Immature natural killer cell (primary cell): ENCODE measurements around the gene SMU1. TPM values are rescaled to one million over a fixed set of nuclear protein-coding genes. Genes with fewer than 3 reads are reported as not detected.

Source experiments
- DNase-seq, 3 donors: peaks; one replicate each; pipeline ENCODE4 v3.0.0; 2022; ENCODE audit warnings: mixed read lengths in 1 of 3
- H3K27ac Mint-ChIP-seq, 6 donors: one replicate each; pipeline ENCODE4 v1.8.0; 2020; ENCODE audit warnings: mixed read lengths in 6 of 6, mild to moderate bottlenecking in 5 of 6, inconsistent platforms in 4 of 6, moderate library complexity in 3 of 6
- H3K27me3 Mint-ChIP-seq, 3 donors: one replicate each; pipeline ENCODE4 v1.8.0; 2020 to 2021; ENCODE audit warnings: low read depth in 3 of 3, mild to moderate bottlenecking in 3 of 3, mixed read lengths in 3 of 3, moderate library complexity in 3 of 3, inconsistent platforms in 1 of 3
- H3K36me3 Mint-ChIP-seq, 3 donors: one replicate each; pipeline ENCODE4 v1.8.0; 2020; ENCODE audit warnings: mixed read lengths in 3 of 3, inconsistent platforms in 2 of 3, mild to moderate bottlenecking in 2 of 3
- H3K4me1 Mint-ChIP-seq, 2 donors: one replicate each; pipeline ENCODE4 v1.8.0; 2020; ENCODE audit warnings: inconsistent platforms in 2 of 2, mild to moderate bottlenecking in 2 of 2, mixed read lengths in 2 of 2, moderate library complexity in 1 of 2
- H3K4me3 Mint-ChIP-seq, 5 donors: one replicate each; pipeline ENCODE4 v1.8.0; 2020; ENCODE audit warnings: mild to moderate bottlenecking in 5 of 5, mixed read lengths in 5 of 5, inconsistent platforms in 3 of 5, moderate library complexity in 3 of 5
- H3K9me3 Mint-ChIP-seq, 6 donors: one replicate each; pipeline ENCODE4 v1.8.0; 2020; ENCODE audit warnings: mild to moderate bottlenecking in 6 of 6, mixed read lengths in 6 of 6, inconsistent platforms in 4 of 6, moderate library complexity in 3 of 6
- polyA plus RNA-seq, 3 donors: library from polyadenylated mRNA; unstranded; fragments of 300-500 nt; fragmentation: Illumina TruSeq; gene quantifications; one replicate each; pipeline ENCODE4 v1.2.3, GENCODE V29; 2021

SMU1 gene
- polyA plus RNA-seq, 3 donors from 2014 or later, result 15.5 to 35.7 (median 22.5) TPM

GRCh38 chr9:33030285-33030684 lies 46.2 kb downstream of the SMU1 start:
- H3K27ac Mint-ChIP-seq, result no peak overlapping the region
- no peak for DNase-seq
- peaks cover 9 to 10% (median 10%) of the 10 kb centered on the region in 3 donors for H3K27me3 Mint-ChIP-seq
- H3K36me3 Mint-ChIP-seq, result peaks cover 21 to 43% (median 41%) of the 10 kb centered on the region in 3 donors
- no peaks in the 10 kb centered on the region for H3K9me3 Mint-ChIP-seq
- H3K4me1 Mint-ChIP-seq, result peaks cover 49 to 82% of the 10 kb centered on the region in 2 donors
- no peak overlapping the region for H3K4me3 Mint-ChIP-seq

DNA sequence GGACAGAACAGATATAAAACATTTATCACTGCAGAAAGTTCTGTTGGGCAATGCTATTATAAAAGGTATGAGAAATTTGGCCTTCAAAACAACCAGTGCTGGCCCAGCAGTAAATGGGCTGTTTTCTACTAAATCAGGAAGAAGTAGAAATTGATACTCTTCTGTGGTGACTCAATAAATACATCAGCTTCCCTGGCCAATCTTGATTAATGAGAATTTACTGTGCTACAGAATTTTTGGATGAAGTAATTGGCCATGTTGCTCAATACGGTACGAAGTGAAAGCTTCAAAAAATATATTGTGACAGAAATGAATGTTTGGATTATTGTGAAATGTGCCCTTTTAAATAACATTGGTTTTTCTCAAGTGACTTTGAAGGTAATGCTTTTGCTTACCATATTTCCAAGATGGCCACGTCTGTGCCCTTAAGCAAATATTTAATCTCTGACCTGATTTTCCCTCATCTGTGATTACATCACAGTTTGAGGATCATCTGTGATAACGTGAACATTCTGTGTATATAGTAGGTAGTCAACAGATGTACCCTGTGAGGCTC lies 47.2 kb downstream of the SMU1 start:
- Mint-ChIP-seq H3K36me3 (peaks cover 17 to 39% (median 39%) of the 10 kb centered on the region in 3 donors), H3K27ac (peak overlapping the region in 3 of 6 donors; percentile 5 to 70 (median 36)), H3K4me1 (peaks cover 53 to 82% of the 10 kb centered on the region in 2 donors), H3K4me3 (no peak overlapping the region), H3K27me3 (peaks cover 16 to 20% (median 17%) of the 10 kb centered on the region in 3 donors), H3K9me3 (no peaks in the 10 kb centered on the region)
- no peak for DNase-seq

DNA sequence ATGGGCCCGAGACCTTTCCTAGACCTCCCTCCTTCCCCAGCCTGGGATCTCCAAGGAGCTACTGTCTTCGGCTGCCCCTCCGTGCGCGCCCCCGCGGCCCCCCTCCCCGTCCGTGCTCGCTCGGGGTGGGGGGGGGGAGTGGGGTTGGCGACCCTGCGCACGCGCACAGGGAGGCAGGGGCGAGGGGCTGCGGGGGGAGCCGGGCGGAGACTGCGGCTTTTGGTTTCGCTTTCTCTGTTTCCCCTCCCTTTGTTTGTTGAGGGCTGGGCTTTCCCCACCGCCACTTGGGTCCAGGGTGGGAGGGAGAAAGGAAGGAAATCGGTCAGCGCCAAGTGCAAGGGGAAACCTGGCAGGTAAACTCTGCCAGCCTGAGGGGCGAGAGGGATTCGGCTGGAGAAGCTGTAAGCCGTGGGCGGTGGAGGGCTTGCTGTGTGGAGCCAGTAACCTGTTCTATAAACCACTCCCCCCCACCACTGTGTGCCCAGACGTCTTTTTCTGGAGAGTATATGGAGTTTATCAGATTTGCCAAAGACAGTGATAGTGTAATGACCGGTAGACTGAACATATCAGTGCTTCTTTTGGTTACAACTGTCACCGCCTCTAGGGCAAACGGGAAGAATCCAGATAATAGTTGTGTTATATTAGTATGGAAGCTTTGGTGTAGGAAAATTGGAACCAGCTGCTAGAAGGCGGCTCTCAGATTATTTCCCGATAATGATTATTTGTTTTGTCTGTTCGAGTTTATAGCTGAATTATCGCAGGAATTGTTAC lies 50.7 kb downstream of the SMU1 start:
- H3K27ac Mint-ChIP-seq, result peak overlapping the region; percentile 93 to 98 (median 96)
- peaks cover 46 to 78% of the 10 kb centered on the region in 2 donors for H3K4me1 Mint-ChIP-seq
- H3K9me3 Mint-ChIP-seq, result no peaks in the 10 kb centered on the region

GRCh38 chr9:33024966-33025571 lies 51.4 kb downstream of the SMU1 start, which contains the start of gene DNAJA1:
Gene DNAJA1, plus strand, starts transcription at chr9:33025273. Its CDS starts 1,212 bp downstream, at chr9:33026485.
- peaks cover 18 to 26% (median 20%) of the 10 kb centered on the region in 3 donors for H3K27me3 Mint-ChIP-seq
- peak; percentile 96 to 97 (median 97) for DNase-seq
- peaks cover 0 to 19% (median 12%) of the 10 kb centered on the region in 3 donors for H3K36me3 Mint-ChIP-seq
- H3K9me3 Mint-ChIP-seq, result no peaks in the 10 kb centered on the region
- peak within 1 kb of the TSS; percentile 94 to 97 (median 95) for H3K4me3 Mint-ChIP-seq
- H3K27ac Mint-ChIP-seq, result peak within 1 kb of the TSS; percentile 93 to 98 (median 96)
- H3K4me1 Mint-ChIP-seq, result peaks cover 44 to 71% of the 10 kb centered on the region in 2 donors

More for the DNA sequence above, 50.7 kb downstream of the SMU1 start:
- peaks cover 18 to 26% (median 20%) of the 10 kb centered on the region in 3 donors for H3K27me3 Mint-ChIP-seq
- peaks cover 4 to 18% (median 17%) of the 10 kb centered on the region in 3 donors for H3K36me3 Mint-ChIP-seq
- peak overlapping the region; percentile 94 to 97 (median 95) for H3K4me3 Mint-ChIP-seq
- DNase-seq, result peak; percentile 81 to 84 (median 82)

GRCh38 chr9:33024126-33024965 lies 52.1 kb downstream of the SMU1 start:
- Mint-ChIP-seq H3K9me3 (no peaks in the 10 kb centered on the region), H3K27ac (peak overlapping the region; percentile 93 to 98 (median 96)), H3K4me3 (peak overlapping the region; percentile 89 to 97 (median 94)), H3K27me3 (peaks cover 18 to 26% (median 20%) of the 10 kb centered on the region in 3 donors), H3K36me3 (peaks cover 0 to 14% (median 8%) of the 10 kb centered on the region in 3 donors), H3K4me1 (peaks cover 38 to 64% of the 10 kb centered on the region in 2 donors)
- DNase-seq, result no peak

DNA sequence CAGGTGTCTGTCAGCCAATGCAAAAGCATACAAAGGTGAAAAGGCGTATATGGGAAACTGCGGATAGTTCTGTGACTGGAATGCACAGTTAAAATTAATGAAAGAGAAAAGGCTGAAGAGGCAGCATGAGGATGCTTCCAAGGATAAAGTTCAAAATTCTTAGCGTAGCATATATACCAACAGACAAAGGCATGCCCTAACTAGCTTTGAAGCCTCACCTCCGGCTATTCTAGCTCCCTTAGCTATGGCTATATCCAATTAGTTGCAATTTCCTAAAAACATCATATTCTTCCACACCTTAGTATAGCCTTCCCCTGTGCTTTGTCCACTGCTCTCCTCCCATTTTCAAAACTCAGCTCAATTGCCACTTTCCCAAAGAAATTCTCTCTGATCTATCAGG lies 52.8 kb downstream of the SMU1 start:
- peak overlapping the region; percentile 89 to 97 (median 94) for H3K4me3 Mint-ChIP-seq
- peaks cover 18 to 26% (median 20%) of the 10 kb centered on the region in 3 donors for H3K27me3 Mint-ChIP-seq
- no peak for DNase-seq
- peaks cover 0 to 14% (median 8%) of the 10 kb centered on the region in 3 donors for H3K36me3 Mint-ChIP-seq
- H3K9me3 Mint-ChIP-seq, result no peaks in the 10 kb centered on the region
- H3K4me1 Mint-ChIP-seq, result peaks cover 33 to 57% of the 10 kb centered on the region in 2 donors
- peak overlapping the region; percentile 93 to 98 (median 96) for H3K27ac Mint-ChIP-seq

- peaks cover 0 to 14% (median 5%) of the 10 kb centered on the region in 3 donors for H3K36me3 Mint-ChIP-seq
- H3K9me3 Mint-ChIP-seq, result no peaks in the 10 kb centered on the region
- peak overlapping the region in 2 of 5 donors; percentile 21 to 45 for H3K4me3 Mint-ChIP-seq
- H3K4me1 Mint-ChIP-seq, result peaks cover 27 to 48% of the 10 kb centered on the region in 2 donors
- no peak for DNase-seq
- peak overlapping the region in 5 of 6 donors; percentile 17 to 66 (median 24) for H3K27ac Mint-ChIP-seq
- H3K27me3 Mint-ChIP-seq, result peaks cover 18 to 26% (median 20%) of the 10 kb centered on the region in 3 donors
Observed at GRCh38 chr9:33022755-33023154, 53.7 kb downstream of the SMU1 start.

GRCh38 chr9:33022303-33022702 lies 54.2 kb downstream of the SMU1 start:
- no peak for DNase-seq
- peak overlapping the region in 5 of 6 donors; percentile 15 to 66 (median 37) for H3K27ac Mint-ChIP-seq
- H3K9me3 Mint-ChIP-seq, result no peaks in the 10 kb centered on the region
- H3K4me3 Mint-ChIP-seq, result peak overlapping the region in 1 of 5 donors; percentile 45
- peaks cover 0 to 14% (median 5%) of the 10 kb centered on the region in 3 donors for H3K36me3 Mint-ChIP-seq
- H3K27me3 Mint-ChIP-seq, result peaks cover 18 to 26% (median 20%) of the 10 kb centered on the region in 3 donors
- H3K4me1 Mint-ChIP-seq, result peaks cover 26 to 47% of the 10 kb centered on the region in 2 donors

DNA sequence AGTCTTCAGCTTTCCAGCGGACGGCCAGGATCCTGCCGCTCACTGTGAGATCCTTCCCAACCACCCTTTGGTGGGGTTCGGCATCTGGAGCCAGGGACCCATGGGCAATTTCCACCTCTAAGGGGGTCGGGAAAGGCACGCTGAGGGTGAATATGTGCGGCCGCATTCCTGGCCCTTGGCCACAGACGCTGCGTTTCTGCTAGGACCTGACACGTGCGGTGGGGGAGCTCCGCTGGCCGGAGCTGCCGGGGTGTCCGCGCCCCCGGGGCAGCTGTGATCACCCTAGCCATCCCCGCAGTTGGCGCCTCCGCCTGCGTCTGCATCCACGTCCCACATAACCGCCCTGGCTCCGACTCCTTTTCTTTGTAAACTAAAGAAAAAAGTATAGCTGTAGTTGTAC lies 56.7 kb downstream of the SMU1 start:
- Mint-ChIP-seq H3K9me3 (no peaks in the 10 kb centered on the region), H3K36me3 (peaks cover 0 to 9% (median 0%) of the 10 kb centered on the region in 3 donors), H3K4me3 (no peak overlapping the region), H3K4me1 (peaks cover 10 to 30% of the 10 kb centered on the region in 2 donors), H3K27ac (no peak overlapping the region), H3K27me3 (peaks cover 3 to 11% (median 6%) of the 10 kb centered on the region in 3 donors)
- no peak for DNase-seq

- peaks cover 0 to 13% of the 10 kb centered on the region in 2 donors for H3K4me1 Mint-ChIP-seq
- H3K4me3 Mint-ChIP-seq, result no peak overlapping the region
- no peaks in the 10 kb centered on the region for H3K27me3 Mint-ChIP-seq
- H3K36me3 Mint-ChIP-seq, result peaks cover 0 to 9% (median 0%) of the 10 kb centered on the region in 3 donors
- H3K27ac Mint-ChIP-seq, result no peak overlapping the region
- DNase-seq, result no peak
- no peaks in the 10 kb centered on the region for H3K9me3 Mint-ChIP-seq
Observed at GRCh38 chr9:33017283-33018041, 59.0 kb downstream of the SMU1 start.

DNA sequence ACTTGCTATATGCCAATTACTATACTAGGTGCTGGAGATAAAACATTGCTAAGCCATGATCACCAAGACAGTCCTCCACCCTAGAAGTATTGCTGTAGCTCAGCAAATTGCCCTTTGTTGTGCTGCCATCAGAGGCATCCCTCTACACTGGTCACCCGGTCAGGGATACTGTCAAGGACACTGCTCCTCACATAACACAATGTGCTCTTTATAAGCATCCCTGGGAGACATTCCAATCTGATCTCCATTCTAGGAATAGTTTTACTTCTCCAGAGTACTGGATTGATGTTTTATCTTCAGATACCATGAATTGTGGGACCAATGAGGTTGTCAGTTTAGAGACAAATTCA lies 61.8 kb downstream of the SMU1 start:
- no peaks in the 10 kb centered on the region for H3K36me3 Mint-ChIP-seq
- DNase-seq, result no peak
- H3K4me3 Mint-ChIP-seq, result no peak overlapping the region
- no peaks in the 10 kb centered on the region for H3K27me3 Mint-ChIP-seq
- H3K9me3 Mint-ChIP-seq, result no peaks in the 10 kb centered on the region
- no peaks in the 10 kb centered on the region for H3K4me1 Mint-ChIP-seq
- H3K27ac Mint-ChIP-seq, result no peak overlapping the region

DNA sequence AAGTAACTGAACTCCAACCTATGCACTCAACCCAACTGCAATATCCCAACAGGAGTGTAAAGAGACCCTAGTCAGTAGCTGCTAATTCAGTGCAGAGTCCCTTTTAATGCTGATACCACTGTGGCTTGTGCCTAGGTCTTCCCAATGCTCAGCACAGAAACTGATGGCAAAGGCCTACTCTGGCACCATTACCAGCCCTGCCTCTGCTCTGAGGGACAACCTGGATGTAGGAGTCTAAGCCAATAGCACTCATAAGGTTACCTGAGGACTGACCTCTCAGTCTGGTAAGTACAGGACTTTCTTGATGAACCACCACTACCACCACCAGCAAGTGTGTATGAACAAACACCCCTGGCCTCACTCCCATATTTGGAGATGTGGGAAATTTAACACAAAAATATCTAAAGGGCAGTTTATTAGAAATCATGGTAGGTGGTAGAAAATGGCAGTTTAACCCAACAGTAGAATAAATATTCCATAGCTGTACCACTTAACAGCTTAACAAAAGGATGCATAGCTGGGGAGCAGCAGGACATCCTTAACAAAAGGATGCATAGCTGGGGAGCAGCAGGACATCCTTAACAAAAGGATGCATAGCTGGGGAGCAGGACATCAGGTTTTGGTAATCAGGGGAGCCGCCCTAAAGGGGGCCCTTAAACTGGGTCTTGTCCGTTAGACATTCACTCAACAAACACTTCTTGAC lies 62.4 kb downstream of the SMU1 start:
- Mint-ChIP-seq H3K27ac (no peak overlapping the region), H3K27me3 (no peaks in the 10 kb centered on the region), H3K9me3 (no peaks in the 10 kb centered on the region), H3K36me3 (no peaks in the 10 kb centered on the region), H3K4me3 (no peak overlapping the region), H3K4me1 (no peaks in the 10 kb centered on the region)
- DNase-seq, result no peak
